Left hindlimb (tissue), 1 donor: ENCODE data around the gene MYL9.

ENCODE experiments used
- DNase-seq: peaks from one replicate; pipeline ENCODE4 v3.0.0-alpha.2; 2018

Gene MYL9

DNA sequence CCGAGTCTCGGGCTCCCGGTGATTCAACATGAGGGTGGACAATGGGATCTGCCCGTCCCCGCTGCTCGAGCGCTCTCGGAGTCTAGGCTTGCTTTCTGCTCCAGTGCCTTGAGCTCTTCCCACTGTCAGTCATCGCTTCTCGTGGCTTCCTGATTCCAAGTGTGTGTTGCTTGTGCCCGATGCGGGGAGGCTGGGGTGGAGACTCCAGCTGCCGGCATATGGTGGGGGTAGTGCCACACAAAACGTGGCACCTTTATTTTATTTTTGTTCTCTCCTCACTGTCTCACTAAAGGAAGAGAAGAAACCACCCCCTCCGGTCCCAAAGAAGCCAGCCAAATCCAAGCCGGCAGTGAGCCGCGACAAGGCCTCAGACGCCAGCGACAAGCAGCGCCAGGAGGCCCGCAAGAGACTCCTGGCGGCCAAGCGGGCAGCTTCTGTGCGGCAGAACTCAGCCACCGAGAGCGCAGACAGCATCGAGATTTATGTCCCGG lies 14.8 kb upstream of the MYL9 start:
- no peak for DNase-seq

DNA sequence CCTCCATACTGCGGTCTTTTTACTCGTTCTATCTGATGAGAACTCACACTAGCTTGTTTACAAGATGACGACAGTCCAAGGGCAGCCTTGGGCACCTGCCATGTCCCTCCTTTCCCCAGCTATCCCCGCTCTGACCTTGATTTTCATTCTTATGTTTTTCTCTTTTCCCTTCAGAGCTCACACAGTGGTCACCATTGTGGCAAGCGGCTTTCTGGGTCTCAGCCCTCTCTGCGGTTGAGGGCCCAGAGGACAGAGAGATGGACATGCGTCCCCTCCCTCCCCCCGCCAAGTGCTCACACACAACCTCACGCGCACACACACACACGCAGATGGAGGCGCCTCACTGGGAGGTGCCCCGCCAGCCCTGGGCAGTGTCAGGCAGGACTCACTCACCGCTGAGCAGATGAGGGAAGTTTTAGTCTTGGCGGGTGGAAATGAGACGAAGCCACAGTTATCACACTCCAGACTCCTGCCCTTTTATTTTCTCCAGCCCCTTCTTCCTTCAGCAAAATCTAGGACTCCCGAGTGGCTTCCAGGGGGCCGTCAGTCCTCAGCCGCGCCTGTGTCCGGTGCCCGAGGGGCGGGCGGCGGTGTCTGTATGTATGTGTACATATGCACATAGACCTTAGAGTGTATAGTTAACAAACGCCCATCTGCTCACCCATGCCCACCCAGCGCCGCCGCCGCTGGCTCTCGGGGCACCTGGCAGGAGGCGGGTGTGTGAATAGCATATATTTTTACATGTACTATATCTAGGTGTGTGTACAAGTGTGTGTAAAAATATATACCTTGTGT lies 13.8 kb upstream of the MYL9 start:
- no peak for DNase-seq

DNA sequence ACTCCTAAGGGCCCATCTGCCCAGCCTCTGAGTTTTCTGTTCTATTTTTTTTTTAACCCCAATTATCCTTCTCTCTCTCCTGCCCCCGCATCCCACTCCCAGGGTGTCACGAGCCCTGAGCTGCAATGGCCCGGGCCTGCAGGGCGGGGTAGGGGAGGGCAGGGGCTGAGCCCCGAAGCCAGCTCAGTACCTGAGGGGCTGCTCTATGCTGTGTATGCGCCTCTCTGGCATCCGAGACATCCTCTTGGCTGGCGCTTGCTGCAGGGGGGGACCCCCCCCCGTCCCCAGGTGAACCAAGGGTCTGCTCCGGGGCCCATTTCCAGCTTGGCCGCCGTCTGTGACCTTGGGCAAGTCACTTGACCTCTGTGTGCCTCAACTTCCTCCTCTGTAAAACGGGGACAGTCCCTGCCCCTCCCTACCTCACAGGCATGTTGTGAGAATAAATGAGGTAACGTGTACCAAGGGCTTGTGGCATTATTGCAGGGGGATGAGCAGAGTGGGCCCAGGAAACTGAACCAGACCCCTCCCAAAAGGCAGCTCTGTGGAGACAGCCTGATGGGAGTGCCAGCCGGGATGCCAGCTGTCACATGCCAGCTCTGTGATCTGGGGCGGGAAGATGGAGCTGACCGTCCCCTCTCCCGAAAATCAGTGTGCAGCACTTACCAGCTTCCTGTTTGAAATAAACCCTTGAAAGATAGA lies 13.0 kb upstream of the MYL9 start:
- DNase-seq, result no peak

DNA sequence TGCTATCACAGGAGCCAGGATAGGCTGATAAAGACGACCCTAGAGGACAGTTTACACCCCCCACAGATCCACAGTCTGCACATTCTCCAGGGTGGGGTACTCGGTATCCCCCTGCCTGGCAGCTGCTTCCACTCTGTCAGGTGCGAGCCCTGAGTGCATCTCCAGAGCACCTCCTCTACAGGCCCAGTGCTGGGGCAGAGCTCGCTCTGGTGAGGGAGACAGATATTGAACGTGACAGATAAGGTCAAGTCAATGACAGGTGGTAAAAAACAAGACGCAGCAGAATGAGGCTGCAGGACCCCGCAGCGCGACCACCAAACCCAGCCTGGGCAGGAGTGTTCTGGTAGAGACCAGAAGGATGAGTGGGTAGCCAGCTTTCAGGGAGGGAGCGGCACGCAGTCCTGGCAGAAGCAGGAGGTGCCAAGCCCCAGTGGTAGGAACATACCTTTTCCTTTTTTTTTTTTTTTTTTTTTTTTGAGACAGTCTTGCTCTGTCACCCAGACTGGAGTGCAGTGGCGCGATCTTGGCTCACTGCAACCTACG lies 12.4 kb upstream of the MYL9 start:
- no peak for DNase-seq

DNA sequence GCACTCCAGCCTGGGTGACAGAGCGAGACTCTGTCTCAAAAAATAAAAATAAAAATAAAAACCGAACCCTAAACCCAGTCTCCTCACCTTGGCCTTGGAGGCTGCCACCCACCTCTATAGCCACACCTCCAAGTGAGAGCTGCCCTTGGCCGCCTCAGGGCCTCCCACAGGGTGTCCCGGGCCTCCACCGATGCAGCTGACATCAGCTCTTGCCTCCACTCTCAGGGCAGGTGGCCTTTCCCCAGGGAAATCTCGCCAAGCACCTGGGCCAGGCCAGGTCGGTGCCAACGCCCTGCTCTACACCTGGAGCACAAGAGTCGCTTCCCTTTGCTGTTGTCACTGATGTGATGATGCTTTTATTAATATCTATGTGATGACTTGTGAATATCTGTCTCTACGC lies 8.9 kb upstream of the MYL9 start:
- no peak for DNase-seq

DNA sequence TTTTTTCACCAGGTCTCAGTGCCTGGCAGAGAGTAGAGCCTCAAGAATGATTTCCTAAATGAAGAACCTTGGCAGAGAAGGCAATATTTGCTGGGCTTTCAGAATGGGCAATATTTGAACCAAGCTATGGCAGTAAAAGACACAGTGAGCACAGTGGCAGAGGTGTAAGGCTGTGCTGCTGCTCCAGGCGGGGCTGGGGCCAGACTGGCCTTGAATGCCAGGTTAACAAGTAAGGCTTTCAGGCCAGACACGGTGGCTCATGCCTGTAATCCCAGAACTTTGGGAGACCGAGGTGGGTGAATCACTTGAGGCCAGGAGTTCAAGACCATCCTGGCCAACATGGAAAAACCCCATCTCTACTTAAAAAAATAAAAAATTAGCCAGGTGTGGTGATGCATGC lies 8.5 kb upstream of the MYL9 start:
- DNase-seq, result no peak

DNA sequence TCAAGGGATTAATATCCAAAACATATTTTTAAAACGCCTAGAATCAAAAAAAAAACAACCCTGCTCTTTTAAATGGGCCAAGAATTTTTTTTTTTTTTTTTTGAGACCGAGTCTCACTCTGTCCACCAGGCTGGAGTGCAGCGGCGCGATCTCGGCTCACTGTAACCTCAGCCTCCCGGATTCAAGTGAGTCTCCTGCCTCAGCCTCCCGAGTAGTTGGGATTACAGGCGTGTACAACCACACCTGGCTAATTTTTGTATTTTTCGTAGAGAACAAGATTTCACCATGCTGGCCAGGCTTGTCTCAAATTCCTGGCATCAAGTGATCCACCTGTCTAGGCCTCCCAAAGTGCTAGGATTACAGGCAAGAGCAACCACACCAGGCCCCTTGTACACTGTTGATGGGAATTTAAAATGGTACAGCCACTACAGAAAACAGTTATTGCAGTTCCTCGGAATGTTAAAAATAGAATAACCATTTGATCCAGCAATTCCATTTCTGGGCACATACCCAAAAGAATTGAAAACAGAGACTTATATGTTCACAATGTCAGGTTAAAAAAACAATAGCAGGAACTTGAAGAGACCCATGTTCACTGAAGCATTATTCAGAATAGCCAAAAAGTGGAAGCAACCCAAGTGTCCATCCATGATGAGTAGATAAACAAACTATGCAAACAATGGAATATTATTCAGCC lies 3.1 kb upstream of the MYL9 start:
- DNase-seq, result no peak

DNA sequence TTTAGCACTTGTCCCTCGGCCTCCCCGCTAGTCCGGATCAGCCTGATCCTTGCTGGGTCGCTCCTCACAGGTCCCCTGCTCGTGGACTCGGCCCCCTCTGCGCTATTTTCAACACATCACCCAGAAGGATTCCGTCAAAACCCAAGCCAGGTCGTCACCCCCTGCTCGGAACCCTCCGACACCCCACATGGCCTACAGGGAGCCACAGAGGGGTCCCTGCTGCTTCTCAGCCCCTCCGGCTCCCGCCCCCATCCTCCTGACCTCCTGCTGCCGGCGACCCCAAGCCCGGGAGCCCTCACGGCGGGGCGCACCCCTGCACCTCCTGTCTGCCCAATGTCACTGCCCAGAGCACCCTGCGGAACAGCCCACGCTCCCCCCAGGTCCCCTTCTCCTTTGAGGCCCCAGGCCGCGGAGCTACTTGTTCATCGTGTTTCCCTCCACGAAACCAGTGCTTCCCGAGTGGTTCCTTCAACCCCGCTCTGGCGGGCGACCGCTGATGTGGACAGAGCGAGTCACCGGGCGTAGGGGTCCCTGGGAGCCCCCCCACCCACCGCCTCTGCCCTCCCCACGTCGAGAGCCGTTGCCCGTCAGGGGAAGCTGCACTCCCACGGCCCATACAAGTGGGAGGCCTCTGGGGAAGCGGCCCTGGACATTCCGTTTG lies 638 bp upstream of the MYL9 start:
- DNase-seq, result no peak

DNA sequence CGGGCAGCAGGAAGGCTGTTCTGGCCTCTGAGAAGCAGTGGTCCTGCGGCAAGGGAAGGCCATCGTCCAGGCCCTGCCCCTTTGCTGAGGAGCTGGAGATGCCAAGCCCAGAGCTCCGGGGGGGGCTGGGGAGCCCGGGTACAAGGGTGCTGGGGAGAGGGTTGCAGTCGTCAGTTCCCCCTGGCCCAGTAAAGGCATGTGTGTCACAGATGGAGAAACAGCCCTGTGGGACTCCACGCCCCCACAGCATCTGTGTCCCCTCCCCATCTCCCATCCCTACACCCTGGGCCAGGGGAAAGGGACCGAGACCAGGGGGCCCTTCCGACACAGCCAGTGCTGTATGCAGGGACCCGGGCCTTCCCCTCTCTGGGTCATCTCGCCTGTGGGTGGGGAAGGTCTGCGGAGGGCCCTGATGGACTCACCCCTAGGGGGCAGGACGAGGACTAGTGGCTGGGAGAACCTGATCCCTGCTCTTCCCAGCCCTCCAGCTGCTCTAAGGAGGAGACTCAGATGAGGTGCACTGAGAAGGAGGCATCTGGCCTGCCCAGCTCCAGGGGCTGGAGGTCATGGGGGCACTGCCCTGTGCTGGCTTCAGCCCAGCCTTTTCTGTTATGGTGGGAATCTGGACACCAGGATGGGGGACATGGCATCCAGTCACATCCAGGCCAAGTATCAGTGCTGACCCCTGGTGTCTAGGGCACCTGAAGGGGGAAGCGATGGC lies 609 bp downstream of the MYL9 start:
- peak; percentile 40 for DNase-seq

DNA sequence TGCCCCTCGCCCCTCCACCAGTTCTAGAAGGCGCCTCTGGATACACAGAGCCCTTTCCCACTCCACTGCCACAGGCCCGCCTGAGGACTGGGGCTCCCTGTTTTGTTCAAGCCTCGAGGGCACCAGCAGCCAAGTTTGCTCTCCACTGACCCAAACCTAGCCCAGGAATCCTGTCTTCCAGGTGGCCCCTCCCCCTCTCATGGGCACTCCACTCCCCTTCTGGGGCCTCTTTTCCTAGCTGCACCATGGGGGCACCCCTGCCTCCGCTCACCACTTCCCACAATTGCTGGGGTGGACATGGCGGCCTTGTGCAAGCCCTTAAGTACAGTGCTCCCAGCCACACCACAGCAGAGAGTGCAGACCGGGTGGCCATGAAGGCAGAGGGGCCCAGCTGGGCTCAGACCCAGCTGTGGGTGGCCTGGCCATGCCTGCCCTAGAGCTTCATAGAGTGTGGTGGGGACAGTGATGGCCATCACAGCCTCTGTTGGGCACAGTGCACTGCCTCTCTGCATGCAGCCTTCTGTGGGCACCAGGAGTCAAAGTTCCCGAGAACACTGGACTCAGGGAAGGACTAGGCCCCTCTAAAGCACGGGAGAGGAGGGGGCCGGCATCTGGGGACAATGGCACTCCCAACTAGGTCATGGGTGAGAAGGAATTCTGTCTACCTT lies 1.3 kb downstream of the MYL9 start:
- DNase-seq, result no peak

DNA sequence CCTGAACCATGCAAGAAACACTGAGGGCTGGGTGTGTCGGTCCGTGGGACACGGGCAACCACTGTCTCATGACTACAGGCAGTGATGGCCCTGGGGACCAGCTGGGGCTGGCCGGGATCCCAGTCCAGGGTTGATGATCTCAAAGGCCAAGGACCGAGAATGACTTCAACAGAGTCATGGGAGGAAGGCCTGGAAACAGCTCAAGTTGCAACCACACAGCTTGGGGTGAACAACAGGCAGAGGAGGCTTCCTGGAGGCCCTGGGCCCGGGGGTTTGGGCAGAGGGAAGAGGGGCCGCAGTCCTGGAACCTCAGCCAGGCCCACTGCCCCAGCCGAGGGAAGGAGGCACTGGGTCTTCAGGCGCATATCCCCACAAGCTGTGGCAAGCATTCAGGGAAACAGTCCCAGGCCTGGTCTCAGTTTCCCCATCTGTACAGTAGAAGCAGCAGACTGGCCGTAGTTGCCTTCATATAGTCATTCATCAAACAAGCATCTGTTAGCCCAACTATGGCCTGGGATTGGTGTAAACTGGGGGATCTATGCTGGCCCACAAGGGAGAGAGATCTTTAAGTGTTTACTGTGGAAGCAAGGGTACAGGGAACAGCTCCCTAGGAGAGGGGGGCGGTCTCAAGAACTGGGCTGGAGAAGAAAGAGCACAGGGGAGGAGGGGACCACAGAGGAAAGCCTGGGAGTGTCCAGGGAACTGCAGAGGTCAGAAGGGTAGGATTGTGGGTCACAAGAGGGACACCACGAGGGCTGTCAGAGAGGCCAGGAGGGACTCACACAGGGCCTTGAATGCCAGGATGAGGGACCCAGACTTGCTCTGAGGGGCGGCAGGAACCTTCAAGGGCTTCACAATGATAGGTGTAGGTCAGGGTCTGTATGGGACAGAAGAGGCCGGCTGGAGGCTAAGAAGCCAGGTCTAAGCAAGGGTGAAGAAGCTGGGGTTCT lies 2.1 kb downstream of the MYL9 start:
- peak; percentile 60 for DNase-seq

DNA sequence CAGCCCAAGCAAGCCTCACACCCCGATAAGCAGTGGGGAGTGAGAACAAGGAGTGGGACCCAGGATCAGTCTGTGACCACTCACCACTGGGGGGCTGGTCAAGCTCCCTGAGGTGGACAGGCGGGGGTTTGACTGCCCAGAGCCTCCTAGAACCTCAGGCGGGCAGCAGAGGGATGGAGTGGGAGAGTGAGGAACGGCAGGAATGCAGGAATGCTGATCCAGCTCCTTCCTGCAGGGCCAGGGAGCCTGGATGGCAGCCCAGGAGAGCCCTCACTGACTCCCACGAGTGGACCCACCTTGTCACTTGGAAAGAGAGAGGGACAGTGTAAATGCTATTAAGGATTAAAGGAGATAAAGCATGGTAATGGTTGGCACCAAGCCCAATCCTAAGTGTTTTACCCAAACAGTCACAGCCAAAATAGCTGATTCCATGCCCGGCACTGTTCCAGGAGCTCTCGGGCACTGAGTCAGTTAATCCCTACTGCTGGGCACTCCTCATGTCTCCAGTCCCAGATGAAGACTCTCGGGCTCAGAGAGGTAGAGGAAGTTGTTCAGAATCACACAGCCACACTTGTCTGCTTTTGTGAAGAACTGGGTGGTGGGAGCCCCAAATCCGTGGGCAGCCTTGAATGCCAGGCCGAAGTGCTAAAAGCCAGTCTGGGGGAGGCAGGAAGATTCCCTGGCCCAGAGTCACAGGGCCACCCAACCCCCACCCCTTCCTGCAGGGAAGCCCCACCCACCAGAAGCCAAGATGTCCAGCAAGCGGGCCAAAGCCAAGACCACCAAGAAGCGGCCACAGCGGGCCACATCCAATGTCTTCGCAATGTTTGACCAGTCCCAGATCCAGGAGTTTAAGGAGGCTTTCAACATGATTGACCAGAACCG lies 3.1 kb downstream of the MYL9 start:
- no peak for DNase-seq

DNA sequence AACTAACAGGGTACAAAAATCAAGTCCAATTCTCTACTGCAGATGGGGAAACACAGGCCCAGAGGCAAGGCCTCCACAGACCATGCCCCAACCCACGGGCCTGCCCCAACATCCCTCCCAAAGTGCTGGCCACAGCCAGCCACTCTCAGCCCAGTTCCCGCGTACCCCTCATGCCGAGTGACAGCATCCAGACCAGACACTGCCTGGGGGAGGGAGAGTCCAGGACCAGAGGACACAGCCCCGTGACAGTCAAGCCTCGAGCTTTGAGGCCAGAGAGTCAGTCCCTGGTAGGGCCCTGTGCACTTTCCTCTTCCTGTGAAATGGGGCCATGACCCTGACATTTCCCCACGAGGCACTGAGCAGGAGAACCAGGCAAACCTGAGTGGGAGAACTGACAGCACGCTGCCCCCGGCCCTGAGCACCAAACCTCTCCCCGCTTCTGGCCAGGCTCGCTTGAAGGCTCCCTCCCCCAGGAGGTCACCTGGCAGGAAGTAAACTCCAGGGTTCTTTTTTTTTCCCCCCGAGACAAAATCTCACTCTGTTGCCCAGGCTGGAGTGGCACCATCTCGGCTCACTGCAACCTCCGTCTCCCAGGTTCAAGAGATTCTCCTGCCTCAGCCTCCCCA lies 4.9 kb downstream of the MYL9 start:
- no peak for DNase-seq

DNA sequence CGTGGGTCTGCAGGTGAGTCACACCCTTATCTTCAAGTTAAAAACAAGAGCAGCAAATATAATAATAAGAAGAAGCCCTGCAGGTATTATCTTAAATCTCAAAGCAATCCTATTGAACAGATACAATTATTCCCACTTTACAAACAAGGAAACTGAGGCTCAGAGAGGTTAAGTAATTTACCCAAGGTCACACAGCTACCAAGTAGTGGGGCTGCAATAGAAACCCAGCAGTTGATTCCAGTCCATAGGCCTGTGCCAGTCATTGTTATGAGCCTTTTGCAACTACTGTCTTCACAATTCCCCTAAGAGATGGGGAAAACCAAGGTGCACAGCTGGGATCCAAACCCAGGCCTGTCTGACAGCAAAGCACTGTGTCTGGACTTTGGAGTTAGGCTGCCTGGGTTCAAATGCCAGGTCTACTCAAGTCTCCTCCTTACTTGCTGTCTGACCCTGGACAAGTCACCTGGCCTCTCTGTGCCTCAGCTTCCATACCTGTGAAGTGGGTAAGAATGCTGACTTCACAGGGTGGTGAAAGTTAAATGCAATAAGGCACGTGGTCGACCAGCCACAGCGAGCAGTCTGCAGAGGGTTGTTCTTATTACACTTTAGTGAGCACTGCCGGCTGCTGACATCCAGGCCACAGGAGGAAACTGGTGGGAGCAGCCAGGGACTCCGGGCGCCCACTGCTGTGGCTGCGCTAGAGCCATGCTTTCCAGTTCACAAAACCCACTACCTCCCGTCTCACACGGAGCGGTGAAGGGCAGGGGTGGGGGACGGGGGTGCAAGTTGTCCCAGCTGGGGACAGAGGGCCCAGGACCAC lies 6.1 kb downstream of the MYL9 start:
- no peak for DNase-seq

DNA sequence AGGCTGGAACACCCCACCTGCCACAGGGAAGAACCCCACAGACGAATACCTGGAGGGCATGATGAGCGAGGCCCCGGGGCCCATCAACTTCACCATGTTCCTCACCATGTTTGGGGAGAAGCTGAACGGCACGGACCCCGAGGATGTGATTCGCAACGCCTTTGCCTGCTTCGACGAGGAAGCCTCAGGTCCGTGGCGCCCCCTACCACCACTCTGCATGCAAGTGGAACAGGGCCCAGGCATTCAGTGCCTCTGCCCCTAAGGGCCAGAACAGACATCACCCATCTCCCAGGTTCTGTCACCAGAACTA lies 6.6 kb downstream of the MYL9 start:
- DNase-seq, result no peak

DNA sequence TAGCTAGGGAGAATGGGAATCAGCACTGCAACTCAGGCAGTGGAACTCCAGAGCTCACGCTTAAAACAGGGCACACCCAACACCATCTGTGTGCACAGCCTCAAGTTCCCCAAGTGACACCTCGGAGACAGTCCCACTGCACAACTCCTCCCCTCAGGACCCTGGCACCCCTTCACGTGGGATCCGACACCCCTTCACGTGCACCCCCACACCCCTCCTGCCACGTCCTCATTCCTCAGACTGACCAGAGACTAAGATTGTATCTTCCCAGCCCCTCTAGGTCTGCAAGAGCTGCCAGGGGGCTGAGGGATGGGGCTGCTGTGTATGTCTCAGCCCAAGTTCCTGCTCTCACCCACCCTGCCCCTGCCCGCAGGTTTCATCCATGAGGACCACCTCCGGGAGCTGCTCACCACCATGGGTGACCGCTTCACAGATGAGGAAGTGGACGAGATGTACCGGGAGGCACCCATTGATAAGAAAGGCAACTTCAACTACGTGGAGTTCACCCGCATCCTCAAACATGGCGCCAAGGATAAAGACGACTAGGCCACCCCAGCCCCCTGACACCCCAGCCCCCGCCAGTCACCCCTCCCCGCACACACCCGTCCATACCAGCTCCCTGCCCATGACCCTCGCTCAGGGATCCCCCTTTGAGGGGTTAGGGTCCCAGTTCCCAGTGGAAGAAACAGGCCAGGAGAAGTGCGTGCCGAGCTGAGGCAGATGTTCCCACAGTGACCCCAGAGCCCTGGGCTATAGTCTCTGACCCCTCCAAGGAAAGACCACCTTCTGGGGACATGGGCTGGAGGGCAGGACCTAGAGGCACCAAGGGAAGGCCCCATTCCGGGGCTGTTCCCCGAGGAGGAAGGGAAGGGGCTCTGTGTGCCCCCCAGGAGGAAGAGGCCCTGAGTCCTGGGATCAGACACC lies 7.6 kb downstream of the MYL9 start:
- no peak for DNase-seq

DNA sequence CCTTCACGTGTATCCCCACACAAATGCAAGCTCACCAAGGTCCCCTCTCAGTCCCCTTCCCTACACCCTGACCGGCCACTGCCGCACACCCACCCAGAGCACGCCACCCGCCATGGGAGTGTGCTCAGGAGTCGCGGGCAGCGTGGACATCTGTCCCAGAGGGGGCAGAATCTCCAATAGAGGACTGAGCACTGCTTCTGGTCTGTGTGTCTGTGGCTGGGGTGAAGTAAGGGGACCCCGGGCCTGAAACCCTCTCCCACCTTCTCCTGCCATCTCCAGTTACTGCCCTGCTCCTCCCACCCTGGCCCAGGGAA lies 8.3 kb downstream of the MYL9 start:
- no peak for DNase-seq
